ENCODE measurements around the gene TXNRD1. TPM values are rescaled to one million over a fixed set of nuclear protein-coding genes. Genes with fewer than 3 reads are reported as not detected.

TXNRD1 gene
- polyA plus RNA-seq, 1 experiment: 673 TPM

- no peak for TF ChIP-seq CTCF (IDR thresholded peaks at IDR 0.05; ENCODE audit: low read depth, low read length)
- ChIA-PET CTCF (no interaction called here), POLR2A (interaction anchor here (0.7 to 4.6 kb wide), 2 partner anchors 64 to 67 kb away, joined by 5 to 96 read pairs; no protein-coding TSS in a partner anchor)
- H3K9me3 ChIP-seq (ENCODE audit: control insufficient read depth, insufficient read depth, low read length): no peaks in the 10 kb centered on the region; the same call in 1 of the 2 replicates
- H3K27me3 ChIP-seq (ENCODE audit: control insufficient read depth, insufficient read depth, low read length): no peaks in the 10 kb centered on the region
- no peak for DNase-seq (ENCODE audit: low read depth, low spot score)
- H3K4me3 ChIP-seq (ENCODE audit: low read depth, low read length): no peak overlapping the region
- peak overlapping the region; percentile 59 for H3K27ac ChIP-seq (ENCODE audit: low read depth, low read length)
Observed at GRCh38 chr12:104220931-104221330, 5.4 kb downstream of the TXNRD1 start.

GRCh38 chr12:104222976-104223375 is 7.4 kb downstream of the TXNRD1 start:
- CTCF ChIA-PET: no interaction called here
- DNase-seq (ENCODE audit: low read depth, low spot score): no peak
- H3K4me3 ChIP-seq (ENCODE audit: low read depth, low read length): no peak overlapping the region
- POLR2A ChIA-PET: no interaction called here
- H3K27me3 ChIP-seq (ENCODE audit: control insufficient read depth, insufficient read depth, low read length): no peaks in the 10 kb centered on the region
- TF ChIP-seq CTCF (IDR thresholded peaks at IDR 0.05; ENCODE audit: low read depth, low read length): no peak
- H3K9me3 ChIP-seq (ENCODE audit: control insufficient read depth, insufficient read depth, low read length): no peaks in the 10 kb centered on the region
- H3K27ac ChIP-seq (ENCODE audit: low read depth, low read length): no peak overlapping the region

GRCh38 chr12:104223712-104224111 is 8.1 kb downstream of the TXNRD1 start:
- no peaks in the 10 kb centered on the region for H3K9me3 ChIP-seq (ENCODE audit: control insufficient read depth, insufficient read depth, low read length)
- ChIA-PET POLR2A (no interaction called here), CTCF (no interaction called here)
- H3K27me3 ChIP-seq (ENCODE audit: control insufficient read depth, insufficient read depth, low read length): no peaks in the 10 kb centered on the region
- TF ChIP-seq CTCF (IDR thresholded peaks at IDR 0.05; ENCODE audit: low read depth, low read length): no peak
- H3K27ac ChIP-seq (ENCODE audit: low read depth, low read length): no peak overlapping the region
- no peak for DNase-seq (ENCODE audit: low read depth, low spot score)
- no peak overlapping the region for H3K4me3 ChIP-seq (ENCODE audit: low read depth, low read length)

- H3K4me3 ChIP-seq (ENCODE audit: low read depth, low read length): no peak overlapping the region
- no peak for DNase-seq (ENCODE audit: low read depth, low spot score)
- no peak for TF ChIP-seq CTCF (IDR thresholded peaks at IDR 0.05; ENCODE audit: low read depth, low read length)
- CTCF ChIA-PET: interaction anchor here (1.1 kb wide), 1 partner anchor 155 kb away, joined by 3 read pairs; no protein-coding TSS in a partner anchor
- H3K27ac ChIP-seq (ENCODE audit: low read depth, low read length): no peak overlapping the region
- POLR2A ChIA-PET: no interaction called here
- H3K27me3 ChIP-seq (ENCODE audit: control insufficient read depth, insufficient read depth, low read length): no peaks in the 10 kb centered on the region
- no peaks in the 10 kb centered on the region for H3K9me3 ChIP-seq (ENCODE audit: control insufficient read depth, insufficient read depth, low read length)
Observed at GRCh38 chr12:104226672-104227071, 11.1 kb downstream of the TXNRD1 start.

- POLR2A ChIA-PET: no interaction called here
- Histone ChIP-seq H3K9me3 (ENCODE audit: control insufficient read depth, insufficient read depth, low read length) (peaks cover 17% of the 10 kb centered on the region), H3K27ac (ENCODE audit: low read depth, low read length) (no peak overlapping the region), H3K4me3 (ENCODE audit: low read depth, low read length) (no peak overlapping the region), H3K27me3 (ENCODE audit: control insufficient read depth, insufficient read depth, low read length) (no peaks in the 10 kb centered on the region)
- CTCF ChIA-PET: interaction anchor here (0.6 kb wide), 1 partner anchor 16 kb away, joined by 3 read pairs; no protein-coding TSS in a partner anchor
- TF ChIP-seq CTCF (IDR thresholded peaks at IDR 0.05; ENCODE audit: low read depth, low read length): no peak
- no peak for DNase-seq (ENCODE audit: low read depth, low spot score)
Observed at GRCh38 chr12:104230304-104231095, 14.9 kb downstream of the TXNRD1 start.
